Measurements from ENCODE around the gene S100A2.

The S100A2 gene

DNA sequence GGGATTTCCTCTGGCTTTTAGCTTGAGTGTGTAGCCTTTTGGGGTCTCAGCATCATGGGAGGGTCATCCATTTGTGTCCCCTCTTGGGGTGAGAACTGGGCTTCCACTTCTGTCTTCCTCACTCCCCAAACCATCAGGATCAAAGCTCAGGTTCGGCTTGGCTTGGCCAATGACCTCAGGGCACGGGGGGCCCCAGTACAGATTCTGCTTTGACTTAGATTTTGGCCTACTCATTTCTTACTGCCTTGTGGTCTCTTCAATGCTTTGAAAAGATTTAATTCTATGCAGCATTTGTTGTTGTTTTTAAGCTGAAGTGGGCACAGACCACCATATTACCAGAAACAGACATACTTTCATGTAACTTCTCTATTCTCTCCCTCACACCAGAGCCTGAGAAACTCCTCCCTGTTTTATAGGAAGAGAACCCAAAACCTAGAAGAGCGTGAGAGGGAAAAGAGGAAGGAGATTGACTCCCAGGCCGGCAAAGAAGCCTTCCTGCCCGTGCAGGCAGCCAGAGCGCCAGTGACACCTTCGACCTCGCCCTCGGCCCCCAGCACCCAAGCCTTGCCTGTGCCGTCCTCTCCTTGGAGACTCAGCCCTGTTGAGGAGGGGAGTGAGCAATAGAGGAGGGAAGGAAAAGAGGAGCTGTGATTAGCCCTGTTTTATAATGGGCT, 14.7 kb downstream of the S100A2 start:
- no peaks in the 10 kb centered on the region for H3K9me3 ChIP-seq (ENCODE audit: severe bottlenecking)
- no peaks in the 10 kb centered on the region for H3K27me3 ChIP-seq (ENCODE audit: insufficient read depth, poor library complexity, severe bottlenecking)
- H3K36me3 ChIP-seq (ENCODE audit: low read depth) = peaks cover 69% of the 10 kb centered on the region
- peaks cover 13% of the 10 kb centered on the region for H3K4me1 ChIP-seq (ENCODE audit: insufficient read depth, poor library complexity, severe bottlenecking)
- no peak overlapping the region for H3K4me3 ChIP-seq (ENCODE audit: severe bottlenecking)
- peak overlapping the region; percentile 71 for H3K27ac ChIP-seq (ENCODE audit: poor library complexity, severe bottlenecking)
- ATAC-seq (ENCODE audit: low read depth) = no peak
- DNase-seq (ENCODE audit: low spot score) = peak; percentile 49
- TF ChIP-seq, protein P1, sequence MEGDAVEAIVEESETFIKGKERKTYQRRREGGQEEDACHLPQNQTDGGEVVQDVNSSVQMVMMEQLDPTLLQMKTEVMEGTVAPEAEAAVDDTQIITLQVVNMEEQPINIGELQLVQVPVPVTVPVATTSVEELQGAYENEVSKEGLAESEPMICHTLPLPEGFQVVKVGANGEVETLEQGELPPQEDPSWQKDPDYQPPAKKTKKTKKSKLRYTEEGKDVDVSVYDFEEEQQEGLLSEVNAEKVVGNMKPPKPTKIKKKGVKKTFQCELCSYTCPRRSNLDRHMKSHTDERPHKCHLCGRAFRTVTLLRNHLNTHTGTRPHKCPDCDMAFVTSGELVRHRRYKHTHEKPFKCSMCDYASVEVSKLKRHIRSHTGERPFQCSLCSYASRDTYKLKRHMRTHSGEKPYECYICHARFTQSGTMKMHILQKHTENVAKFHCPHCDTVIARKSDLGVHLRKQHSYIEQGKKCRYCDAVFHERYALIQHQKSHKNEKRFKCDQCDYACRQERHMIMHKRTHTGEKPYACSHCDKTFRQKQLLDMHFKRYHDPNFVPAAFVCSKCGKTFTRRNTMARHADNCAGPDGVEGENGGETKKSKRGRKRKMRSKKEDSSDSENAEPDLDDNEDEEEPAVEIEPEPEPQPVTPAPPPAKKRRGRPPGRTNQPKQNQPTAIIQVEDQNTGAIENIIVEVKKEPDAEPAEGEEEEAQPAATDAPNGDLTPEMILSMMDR (IDR thresholded peaks at IDR 0.05; ENCODE audit: poor library complexity, severe bottlenecking) = no peak

DNA sequence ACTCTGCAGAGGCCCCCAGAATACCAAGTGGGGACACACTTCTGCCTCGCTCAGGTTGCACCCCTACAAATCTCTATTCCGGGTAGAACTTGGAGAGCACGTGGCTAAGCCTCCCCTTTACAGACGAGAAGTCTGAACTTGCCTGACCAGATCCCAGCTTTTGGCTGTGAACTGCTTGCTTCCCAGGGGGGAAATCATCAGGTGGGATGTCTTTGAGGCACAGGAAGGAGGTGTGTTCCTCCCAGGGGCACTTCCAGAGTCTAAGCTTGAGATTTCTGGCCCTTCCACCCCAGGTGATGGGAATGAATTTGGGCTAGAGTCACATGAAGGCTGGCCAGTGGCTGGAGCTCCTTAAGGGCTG, 15.3 kb downstream of the S100A2 start:
- Histone ChIP-seq H3K36me3 (ENCODE audit: low read depth) (peaks cover 63% of the 10 kb centered on the region), H3K27ac (ENCODE audit: poor library complexity, severe bottlenecking) (peak overlapping the region; percentile 71), H3K4me1 (ENCODE audit: insufficient read depth, poor library complexity, severe bottlenecking) (peaks cover 17% of the 10 kb centered on the region), H3K4me3 (ENCODE audit: severe bottlenecking) (no peak overlapping the region), H3K27me3 (ENCODE audit: insufficient read depth, poor library complexity, severe bottlenecking) (no peaks in the 10 kb centered on the region), H3K9me3 (ENCODE audit: severe bottlenecking) (no peaks in the 10 kb centered on the region)
- ATAC-seq (ENCODE audit: low read depth) (no peak), DNase-seq (ENCODE audit: low spot score) (peak; percentile 9)
- TF ChIP-seq, protein P1 (IDR thresholded peaks at IDR 0.05; ENCODE audit: poor library complexity, severe bottlenecking) = no peak

DNA sequence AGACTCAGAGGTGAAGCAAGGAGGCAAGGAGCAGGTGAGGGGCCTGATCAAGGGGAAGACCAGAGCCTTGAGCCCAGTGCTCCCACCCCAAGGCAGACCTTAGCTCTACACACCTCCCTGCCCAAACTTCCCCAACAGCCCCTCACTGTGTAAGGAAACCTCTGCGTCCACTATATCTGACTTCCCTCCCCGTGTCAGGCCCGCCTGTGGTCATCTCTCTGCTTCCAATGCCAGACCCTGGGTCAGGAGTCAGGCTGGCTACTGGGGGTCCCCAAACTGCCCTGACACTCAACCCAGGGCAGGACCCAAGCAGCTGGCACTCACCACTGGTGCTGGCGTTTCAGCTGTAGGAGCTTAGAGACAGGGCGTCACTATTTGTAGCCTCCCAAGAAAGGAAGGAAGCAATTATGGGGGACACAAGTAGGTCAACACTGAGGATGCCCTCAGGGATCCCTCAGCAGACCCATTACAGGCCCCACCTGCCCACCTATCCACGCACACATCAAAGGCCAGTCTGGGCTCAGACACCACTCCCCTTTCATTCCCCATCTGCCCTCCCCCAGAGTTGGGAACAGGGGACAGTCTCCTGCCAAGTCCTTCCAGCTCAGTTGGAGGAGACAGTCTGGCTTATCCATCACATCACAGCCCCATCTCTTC, 15.8 kb downstream of the S100A2 start:
- Histone ChIP-seq H3K27me3 (ENCODE audit: insufficient read depth, poor library complexity, severe bottlenecking) (no peaks in the 10 kb centered on the region), H3K36me3 (ENCODE audit: low read depth) (peaks cover 58% of the 10 kb centered on the region), H3K27ac (ENCODE audit: poor library complexity, severe bottlenecking) (peak overlapping the region; percentile 71), H3K4me1 (ENCODE audit: insufficient read depth, poor library complexity, severe bottlenecking) (peaks cover 22% of the 10 kb centered on the region), H3K9me3 (ENCODE audit: severe bottlenecking) (no peaks in the 10 kb centered on the region), H3K4me3 (ENCODE audit: severe bottlenecking) (no peak overlapping the region)
- peak; percentile 29 for DNase-seq (ENCODE audit: low spot score)
- no peak for ATAC-seq (ENCODE audit: low read depth)
- TF ChIP-seq, protein P1 (IDR thresholded peaks at IDR 0.05; ENCODE audit: poor library complexity, severe bottlenecking) = peak; percentile 11

DNA sequence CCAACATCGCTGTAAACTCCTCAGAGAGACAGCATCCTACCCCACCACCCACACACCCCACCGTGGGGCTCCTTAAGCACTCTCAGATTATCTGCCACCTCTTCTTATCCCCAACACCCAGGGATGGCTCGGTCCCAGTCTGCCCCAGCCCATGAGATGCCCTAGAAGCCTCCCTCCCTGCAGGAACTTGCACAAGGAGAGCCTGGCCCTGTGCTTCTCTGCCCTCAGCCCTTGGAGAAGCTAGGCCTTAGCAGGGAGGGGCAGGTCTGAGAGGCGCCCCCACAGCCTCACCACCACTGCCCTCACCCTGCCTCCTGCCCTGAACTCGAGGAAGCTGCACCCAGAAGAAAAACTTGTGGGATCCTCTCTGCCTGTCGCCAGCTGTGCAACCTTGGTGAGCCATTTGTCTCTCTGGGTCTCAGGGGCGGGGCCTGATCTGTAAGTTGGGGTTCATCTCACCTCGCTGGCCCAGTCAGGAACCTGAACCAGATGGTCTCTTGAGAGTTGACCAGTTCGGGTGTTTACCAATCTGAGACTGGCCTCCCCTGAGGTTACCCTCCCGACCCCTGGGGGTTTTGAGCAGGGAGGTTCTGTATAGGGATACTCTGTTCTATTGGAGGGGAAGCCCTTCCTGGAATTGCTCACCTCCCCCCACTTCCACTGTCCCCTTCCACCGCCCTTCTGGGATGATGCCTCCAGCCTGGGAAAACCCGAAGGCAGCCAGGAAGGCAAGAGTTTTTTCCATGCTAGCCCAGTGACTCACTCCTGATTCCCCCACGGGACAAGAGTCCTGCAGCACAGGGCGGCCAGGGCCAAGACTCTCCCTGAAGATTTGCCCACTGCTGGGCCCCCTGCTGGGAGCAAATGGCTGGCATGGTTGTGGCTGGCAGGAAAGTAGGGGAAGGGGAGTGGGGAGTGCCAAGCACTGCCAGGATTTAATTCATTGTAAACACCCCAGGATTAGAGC, 16.6 kb downstream of the S100A2 start, which contains the start of gene S100A3:
TSS of gene S100A3 (minus strand) at position 537 of the 967 bp plus-strand sequence. CDS start 773 bp downstream, outside the sequence.
- Histone ChIP-seq H3K36me3 (ENCODE audit: low read depth) (peaks cover 49% of the 10 kb centered on the region), H3K4me1 (ENCODE audit: insufficient read depth, poor library complexity, severe bottlenecking) (peaks cover 28% of the 10 kb centered on the region), H3K9me3 (ENCODE audit: severe bottlenecking) (no peaks in the 10 kb centered on the region), H3K27me3 (ENCODE audit: insufficient read depth, poor library complexity, severe bottlenecking) (no peaks in the 10 kb centered on the region), H3K27ac (ENCODE audit: poor library complexity, severe bottlenecking) (peak within 1 kb of the TSS; percentile 71), H3K4me3 (ENCODE audit: severe bottlenecking) (no peak within 1 kb of the TSS)
- TF ChIP-seq, protein P1 (IDR thresholded peaks at IDR 0.05; ENCODE audit: poor library complexity, severe bottlenecking) = peak; percentile 28
- DNase-seq (ENCODE audit: low spot score) = peak; percentile 77
- ATAC-seq (ENCODE audit: low read depth) = peak; percentile 30

Data from RWPE2 (cell line).